HG02852 (cell line): Measurements from ENCODE around the gene ITGA4.

Experiments used
- ATAC-seq: cut with Tn5 transposase; IDR thresholded peaks from one replicate; pipeline ENCODE4 v1.9.1; 2021; ENCODE audit warnings: mild to moderate bottlenecking, moderate library complexity; ENCODE audit not compliant: unreplicated experiment

The ITGA4 gene

GRCh38 chr2:181499231-181499630 lies 42.0 kb downstream of the ITGA4 start:
- ATAC-seq, result no peak

DNA sequence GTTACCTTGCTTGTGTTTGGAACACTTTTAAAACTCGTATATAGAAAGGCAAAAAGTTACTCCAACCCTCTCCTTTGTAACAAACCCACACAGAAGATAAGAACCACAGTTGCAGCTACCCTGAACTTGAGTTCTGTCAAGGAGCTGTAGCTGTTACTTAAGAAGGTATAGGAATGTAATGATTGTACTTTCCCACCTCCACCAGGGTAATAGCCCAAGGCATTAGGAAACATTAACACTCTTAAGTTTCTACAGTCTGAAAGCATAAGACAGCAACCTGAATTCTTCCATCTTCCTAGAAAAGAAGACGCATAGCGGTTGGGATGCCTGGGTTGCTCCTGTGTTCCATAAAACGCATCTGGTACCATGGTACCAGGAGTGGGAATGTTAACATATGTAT lies 43.0 kb downstream of the ITGA4 start:
- no peak for ATAC-seq

DNA sequence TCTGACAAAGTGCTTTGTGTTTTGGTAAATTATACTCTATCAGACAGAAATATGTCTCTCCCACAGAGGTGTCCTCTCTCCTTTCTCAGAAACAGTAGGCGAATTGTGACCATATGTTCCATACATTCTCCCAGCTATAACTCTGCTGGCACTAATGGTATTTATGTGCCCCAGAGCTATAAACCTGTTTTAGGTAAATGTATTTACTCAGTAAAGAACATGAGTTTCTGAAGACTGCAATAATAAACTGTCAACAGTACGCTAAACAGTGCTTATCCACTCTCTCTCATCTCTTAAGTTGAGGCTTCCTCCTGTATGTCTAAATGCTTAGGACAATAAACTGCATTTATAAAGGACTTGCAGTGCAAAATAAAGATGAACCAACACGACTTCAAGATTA lies 58.5 kb downstream of the ITGA4 start:
- no peak for ATAC-seq

GRCh38 chr2:181516992-181517391 lies 59.8 kb downstream of the ITGA4 start:
- no peak for ATAC-seq

DNA sequence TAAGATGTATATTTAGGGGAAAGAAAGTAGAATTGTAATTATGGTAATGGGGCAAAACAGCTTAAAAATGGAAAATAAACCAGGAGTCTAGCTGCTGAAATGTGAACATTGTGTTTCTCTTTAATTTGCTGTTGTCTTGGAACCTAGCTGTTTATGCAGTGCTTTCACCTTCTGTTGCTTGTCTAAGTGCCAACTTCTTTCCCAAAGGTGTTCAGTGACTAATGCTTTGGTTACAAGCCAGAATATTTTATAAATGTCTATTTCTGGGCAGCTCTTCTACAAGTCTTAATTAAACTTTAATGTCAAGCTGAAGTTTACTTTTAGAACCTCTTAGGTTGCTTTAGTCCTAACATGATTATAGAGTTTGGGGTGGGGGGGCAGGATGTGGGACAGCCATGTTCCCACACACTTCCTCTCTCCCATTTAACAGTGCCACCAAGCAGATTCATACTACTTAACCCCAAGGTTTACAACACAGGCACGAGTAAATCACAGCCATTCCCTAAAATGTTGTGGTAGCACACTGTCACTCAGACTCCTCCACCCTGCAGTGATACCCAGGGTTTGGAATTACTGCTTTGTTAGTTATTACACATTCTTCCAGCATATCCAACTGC lies 60.6 kb downstream of the ITGA4 start:
- no peak for ATAC-seq

DNA sequence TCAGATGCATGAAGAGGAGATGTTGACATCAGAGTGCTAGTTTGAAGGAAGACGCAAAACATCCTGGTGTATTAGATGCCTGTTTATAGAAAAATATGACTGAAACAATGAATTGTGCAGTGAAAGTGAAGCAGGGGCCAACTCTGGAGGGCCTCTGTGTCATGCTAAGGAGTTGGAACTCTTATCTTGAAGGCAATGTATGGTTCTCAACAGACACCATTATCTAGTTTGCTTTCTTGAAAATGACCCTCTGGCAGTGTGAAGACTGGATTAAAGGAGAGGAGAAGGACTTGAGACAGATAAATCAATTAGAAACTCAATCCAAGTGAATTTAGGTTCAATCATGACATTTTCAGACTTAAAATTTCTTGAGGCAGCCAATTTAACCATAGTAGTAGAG lies 63.1 kb downstream of the ITGA4 start:
- no peak for ATAC-seq

DNA sequence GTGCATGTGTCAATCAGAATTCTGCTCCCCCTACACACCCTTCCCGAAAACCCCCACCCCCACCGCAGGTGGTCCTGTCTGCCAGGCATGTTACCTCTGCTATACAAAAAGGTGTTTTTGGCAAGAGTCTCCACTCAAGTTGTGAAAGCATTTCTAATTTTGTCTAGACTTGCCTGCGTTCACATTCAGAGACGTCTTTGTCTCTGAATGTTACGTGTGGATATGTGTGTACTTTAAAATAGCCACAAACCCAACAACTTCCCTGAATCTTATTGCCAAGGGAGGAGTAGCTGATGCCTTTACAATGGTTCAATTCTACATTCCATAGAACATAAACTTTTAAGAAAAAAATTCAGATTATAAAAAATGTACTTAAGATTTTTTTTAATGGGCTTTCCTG lies 66.6 kb downstream of the ITGA4 start:
- no peak for ATAC-seq

- ATAC-seq, result no peak
Measured at GRCh38 chr2:181526014-181526413, 68.8 kb downstream of the ITGA4 start.

- no peak for ATAC-seq
Measured at GRCh38 chr2:181527058-181527457, 69.9 kb downstream of the ITGA4 start.

- ATAC-seq, result no peak
Measured at GRCh38 chr2:181528441-181528840, 71.3 kb downstream of the ITGA4 start.

GRCh38 chr2:181536730-181537129 lies 79.5 kb downstream of the ITGA4 start:
- ATAC-seq, result no peak

GRCh38 chr2:181540421-181540820 lies 83.2 kb downstream of the ITGA4 start:
- no peak for ATAC-seq

GRCh38 chr2:181542170-181542569 lies 85.0 kb downstream of the ITGA4 start:
- ATAC-seq, result no peak

- ATAC-seq, result no peak
Measured at GRCh38 chr2:181546086-181546485, 88.9 kb downstream of the ITGA4 start.

GRCh38 chr2:181552808-181553207 lies 95.6 kb downstream of the ITGA4 start:
- no peak for ATAC-seq

DNA sequence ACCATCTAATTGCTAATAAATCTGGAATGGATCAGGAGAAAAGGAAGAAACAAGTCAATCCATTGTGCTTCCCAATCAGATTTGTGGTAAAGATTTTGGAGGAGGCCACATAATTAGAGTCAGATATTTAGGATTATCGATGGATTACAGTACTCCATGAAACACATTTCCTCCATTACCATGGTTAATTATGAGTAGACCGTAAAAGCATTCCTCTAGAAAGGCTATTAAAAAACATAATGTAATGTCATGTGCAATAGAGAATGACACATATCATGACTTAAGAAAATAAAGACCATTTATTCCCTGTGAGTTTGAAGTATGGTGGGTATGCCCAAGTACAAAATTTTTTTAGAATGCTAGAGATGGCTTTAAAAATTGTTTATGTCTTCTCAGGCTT lies 96.1 kb downstream of the ITGA4 start:
- ATAC-seq, result no peak

- ATAC-seq, result no peak
Measured at GRCh38 chr2:181554061-181554830, 97.1 kb downstream of the ITGA4 start.

GRCh38 chr2:181558371-181558770 lies 101.2 kb downstream of the ITGA4 start:
- no peak for ATAC-seq

- ATAC-seq, result peak; percentile 70
Measured at GRCh38 chr2:181563101-181563692, 106.0 kb downstream of the ITGA4 start.

DNA sequence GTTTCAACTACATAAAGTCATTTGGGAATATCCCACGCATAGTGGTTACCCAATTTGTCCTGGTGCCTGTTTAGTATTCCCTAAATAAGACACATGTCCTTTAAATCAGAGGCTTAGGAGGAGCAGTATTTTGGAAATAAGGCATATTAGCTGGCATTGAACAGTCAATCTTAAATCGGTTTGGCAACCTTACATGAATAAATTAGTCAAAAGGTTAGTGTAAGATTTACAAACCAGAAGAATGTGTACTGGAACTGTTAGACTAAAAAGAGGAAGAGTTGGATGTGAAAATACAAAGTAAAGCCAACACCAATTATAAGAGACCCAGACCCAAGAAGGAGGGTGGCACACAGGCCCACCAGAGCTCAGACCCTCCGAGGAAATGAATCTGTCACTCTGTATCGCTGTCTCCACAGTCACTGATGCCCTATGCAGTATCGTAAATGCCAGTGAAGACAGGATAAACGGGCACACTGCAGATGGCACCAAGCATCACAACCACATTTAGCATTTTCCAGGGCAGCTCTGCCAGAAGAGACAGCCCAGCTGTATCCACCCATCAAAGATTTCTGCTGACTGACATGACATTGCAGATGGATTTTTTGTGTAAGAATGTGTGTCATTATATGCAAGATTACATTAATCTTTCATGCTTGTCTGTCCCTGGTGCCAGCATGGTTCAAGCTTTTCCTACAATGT lies 109.3 kb downstream of the ITGA4 start:
- no peak for ATAC-seq

- no peak for ATAC-seq
Measured at GRCh38 chr2:181570059-181570458, 112.9 kb downstream of the ITGA4 start.
